H9 (cell line): ENCODE measurements around the gene GATA1. TPM values are rescaled to one million over a fixed set of nuclear protein-coding genes. Genes with fewer than 3 reads are reported as not detected.
"Not testable (repeated sequence)": the region's sequence is repeated elsewhere in the genome, so short reads cannot be mapped to it uniquely, and the experiment has no call there.

Experiments
- DNase-seq: peaks from one replicate; pipeline ENCODE4 v3.0.0-alpha.2; 2017
- H2AFZ ChIP-seq: one replicate; pipeline ENCODE4 v1.6.1; 2013; ENCODE audit warnings: mild to moderate bottlenecking, low read length, control low read depth, moderate library complexity
- H2AK5ac ChIP-seq: 2 replicates; pipeline ENCODE4 v1.6.1; 2013; ENCODE audit warnings: low read length, control low read depth, mixed read lengths; ENCODE audit not compliant: insufficient read length
- H2BK120ac ChIP-seq: one replicate; pipeline ENCODE4 v1.6.1; 2013; ENCODE audit warnings: low read depth, mild to moderate bottlenecking, low read length, control low read depth, inconsistent platforms; ENCODE audit not compliant: poor library complexity, severe bottlenecking
- H2BK12ac ChIP-seq: 2 replicates; pipeline ENCODE4 v1.6.1; 2013; ENCODE audit warnings: low read length, control low read depth, mixed read lengths, low read depth; ENCODE audit not compliant: insufficient read length
- H2BK15ac ChIP-seq: 2 replicates; pipeline ENCODE4 v1.6.1; 2013; ENCODE audit warnings: low read depth, low read length, control low read depth
- H2BK20ac ChIP-seq: one replicate; pipeline ENCODE4 v1.6.1; 2013; ENCODE audit warnings: low read depth, mild to moderate bottlenecking, low read length, control low read depth, inconsistent platforms; ENCODE audit not compliant: poor library complexity, severe bottlenecking
- H2BK5ac ChIP-seq: 2 replicates; pipeline ENCODE4 v1.6.1; 2013; ENCODE audit warnings: low read length, control low read depth, mixed read lengths; ENCODE audit not compliant: insufficient read length
- H3K14ac ChIP-seq: 2 replicates; pipeline ENCODE4 v1.6.1; 2013; ENCODE audit warnings: low read length, control low read depth; ENCODE audit not compliant: insufficient read depth
- H3K18ac ChIP-seq: 2 replicates; pipeline ENCODE4 v1.6.1; 2013; ENCODE audit warnings: low read depth, mild to moderate bottlenecking, mixed read lengths, low read length, control low read depth; ENCODE audit not compliant: insufficient read length
- H3K23ac ChIP-seq: 2 replicates; pipeline ENCODE4 v1.6.1; 2013; ENCODE audit warnings: low read length, control low read depth, mixed read lengths, low read depth; ENCODE audit not compliant: insufficient read length
- H3K23me2 ChIP-seq: 2 replicates; pipeline ENCODE4 v1.6.1; 2013; ENCODE audit warnings: low read depth, mild to moderate bottlenecking, mixed read lengths, low read length, control low read depth; ENCODE audit not compliant: insufficient read length, poor library complexity, severe bottlenecking
- H3K27ac ChIP-seq: 2 replicates; pipeline ENCODE4 v1.5.1; 2013; ENCODE audit warnings: low read length, control low read depth, mixed read lengths, low read depth; ENCODE audit not compliant: insufficient read length
- H3K27me3 ChIP-seq: 2 replicates; pipeline ENCODE4 v1.6.1; 2013; ENCODE audit warnings: low read length, control low read depth, inconsistent platforms; ENCODE audit not compliant: insufficient read depth
- H3K4ac ChIP-seq: 2 replicates; pipeline ENCODE4 v1.6.1; 2013; ENCODE audit warnings: low read depth, mild to moderate bottlenecking, control low read depth, inconsistent platforms, low read length, moderate library complexity
- H3K4me1 ChIP-seq: 2 replicates; pipeline ENCODE4 v1.6.1; 2013; ENCODE audit warnings: low read length, control low read depth, inconsistent platforms; ENCODE audit not compliant: insufficient read depth
- H3K4me2 ChIP-seq: 2 replicates; pipeline ENCODE4 v1.6.1; 2013; ENCODE audit warnings: low read length, control low read depth, mixed read lengths; ENCODE audit not compliant: insufficient read length, insufficient read depth
- H3K56ac ChIP-seq: 2 replicates; pipeline ENCODE4 v1.6.1; 2013; ENCODE audit warnings: low read depth, mild to moderate bottlenecking, mixed read lengths, low read length, control low read depth; ENCODE audit not compliant: insufficient read length
- H3K79me1 ChIP-seq: 2 replicates; pipeline ENCODE4 v1.6.1; 2013; ENCODE audit warnings: low read depth, mild to moderate bottlenecking, moderate library complexity, low read length, control low read depth, inconsistent platforms; ENCODE audit not compliant: insufficient read depth, poor library complexity, severe bottlenecking
- H3K79me2 ChIP-seq: 2 replicates; pipeline ENCODE4 v1.6.1; 2013; ENCODE audit warnings: low read length, control low read depth, inconsistent platforms; ENCODE audit not compliant: insufficient read depth
- H3K9ac ChIP-seq: 2 replicates; pipeline ENCODE4 v1.6.1; 2013; ENCODE audit warnings: low read length, control low read depth, mixed read lengths; ENCODE audit not compliant: insufficient read length; ENCODE audit errors: extremely low read depth
- H3K9me3 ChIP-seq: one replicate; pipeline ENCODE4 v1.6.1; 2013; ENCODE audit warnings: low read depth, low read length, inconsistent platforms; ENCODE audit not compliant: control insufficient read depth
- H3T11ph ChIP-seq: one replicate; pipeline ENCODE4 v1.6.1; 2013; ENCODE audit warnings: mild to moderate bottlenecking, low read length, control low read depth, inconsistent platforms
- H4K20me1 ChIP-seq: one replicate; pipeline ENCODE4 v1.6.1; 2013; ENCODE audit not compliant: control insufficient read depth, insufficient read length, insufficient read depth
- H4K5ac ChIP-seq: 2 replicates; pipeline ENCODE4 v1.6.1; 2013; ENCODE audit warnings: low read depth, mild to moderate bottlenecking, mixed read lengths, low read length, control low read depth; ENCODE audit not compliant: insufficient read length
- H4K8ac ChIP-seq: replicated peaks from 2 replicates; pipeline ENCODE4 v1.6.1; 2013; ENCODE audit warnings: low read length, control low read depth, mixed read lengths, low read depth; ENCODE audit not compliant: insufficient read length
- H4K91ac ChIP-seq: 2 replicates; pipeline ENCODE4 v1.6.1; 2013; ENCODE audit warnings: low read depth, mild to moderate bottlenecking, moderate library complexity, mixed read lengths, low read length, control low read depth; ENCODE audit not compliant: insufficient read length
- H3K27ac Mint-ChIP-seq, 3 experiments: 2 replicates in 2 of 3; 3 replicates in 1 of 3; pipeline ENCODE4 v1.8.0; 2020 to 2021; ENCODE audit warnings: mixed read lengths in 3 of 3, mild to moderate bottlenecking in 1 of 3, moderate library complexity in 1 of 3
- H3K27me3 Mint-ChIP-seq: 2 replicates; pipeline ENCODE4 v1.8.0; 2021; ENCODE audit warnings: low read depth, mild to moderate bottlenecking, moderate library complexity, mixed read lengths
- H3K36me3 Mint-ChIP-seq, 3 experiments: 2 replicates in 2 of 3; 3 replicates in 1 of 3; pipeline ENCODE4 v1.8.0; 2020 to 2021; ENCODE audit warnings: low read depth in 3 of 3, mixed read lengths in 3 of 3; ENCODE audit not compliant: insufficient read depth in 1 of 3
- H3K4me1 Mint-ChIP-seq, 2 experiments: 2 replicates each; pipeline ENCODE4 v1.8.0; 2020; ENCODE audit warnings: mixed read lengths in 2 of 2
- H3K4me3 Mint-ChIP-seq, 2 experiments: 2 replicates in 1 of 2; 3 replicates in 1 of 2; pipeline ENCODE4 v1.8.0; 2020 to 2021; ENCODE audit warnings: mild to moderate bottlenecking in 2 of 2, mixed read lengths in 2 of 2, moderate library complexity in 1 of 2
- H3K9me3 Mint-ChIP-seq, 2 experiments: 2 replicates in 1 of 2; 3 replicates in 1 of 2; pipeline ENCODE4 v1.8.0; 2020; ENCODE audit warnings: mild to moderate bottlenecking in 2 of 2, mixed read lengths in 2 of 2, moderate library complexity in 1 of 2
- CTCF ChIP-seq: fragments of 200-600 bp; sonication (generic); conservative IDR thresholded peaks from 3 replicates; pipeline ENCODE4 v1.8.0; 2021; ENCODE audit warnings: antibody characterized with exemption, mild to moderate bottlenecking
- WGBS: extraction: QIAGEN DNeasy Blood & Tissue Kit; methylation state at CpG from one replicate; pipeline ENCODE4 v1.1.7; 2013; ENCODE audit warnings: missing lambda C conversion rate, low lambda C conversion rate, mixed read lengths; ENCODE audit not compliant: insufficient read length; ENCODE audit errors: extremely low coverage; 5-methylcytosine and 5-hydroxymethylcytosine counted together
- total RNA-seq: library from RNA; stranded (reverse); gene quantifications from 2 replicates; pipeline ENCODE4 v1.2.1, GENCODE V29; 2021

Gene GATA1
- total RNA-seq, 1 experiment from 2014 or later, result not detected

GRCh38 chrX:48818866-48819265 is 32.5 kb downstream of the GATA1 start:
- no peak overlapping the region for H2AK5ac ChIP-seq
- H3T11ph ChIP-seq, result no peak overlapping the region
- H3K14ac ChIP-seq, result no peak overlapping the region
- H3K9ac ChIP-seq, result no peak overlapping the region
- DNase-seq, result no peak
- H3K27ac ChIP-seq, result no peak overlapping the region
- no peak overlapping the region for H3K4ac ChIP-seq
- no peaks in the 10 kb centered on the region for H3K79me2 ChIP-seq
- Mint-ChIP-seq H3K27me3 (peaks cover 3% of the 10 kb centered on the region), H3K9me3 (peaks cover 59 to 80% of the 10 kb centered on the region in 2 experiments), H3K4me3 (no peak overlapping the region), H3K4me1 (no peaks in the 10 kb centered on the region), H3K36me3 (peaks cover 15 to 52% (median 49%) of the 10 kb centered on the region in 3 experiments), H3K27ac (no peak overlapping the region)
- no peak overlapping the region for H4K91ac ChIP-seq
- H3K23ac ChIP-seq, result no peak overlapping the region
- H2AFZ ChIP-seq, result no peak overlapping the region
- WGBS, result no CpG with 5 or more reads among the region's 4 CpGs
- H3K4me1 ChIP-seq, result no peaks in the 10 kb centered on the region
- H2BK120ac ChIP-seq, result no peak overlapping the region
- no peak overlapping the region for H3K56ac ChIP-seq
- no peak overlapping the region for H2BK12ac ChIP-seq
- no peak overlapping the region for H3K18ac ChIP-seq
- H3K27me3 ChIP-seq, result no peaks in the 10 kb centered on the region
- no peak overlapping the region for H2BK15ac ChIP-seq
- H4K8ac ChIP-seq, result no peak overlapping the region
- H3K79me1 ChIP-seq, result no peaks in the 10 kb centered on the region
- H4K5ac ChIP-seq, result no peak overlapping the region
- H2BK20ac ChIP-seq, result no peak overlapping the region
- no peak overlapping the region for H3K4me2 ChIP-seq
- H4K20me1 ChIP-seq, result no peaks in the 10 kb centered on the region
- no peak for TF ChIP-seq CTCF
- no peak overlapping the region for H2BK5ac ChIP-seq
- no peaks in the 10 kb centered on the region for H3K23me2 ChIP-seq
- peaks cover 29% of the 10 kb centered on the region for H3K9me3 ChIP-seq

GRCh38 chrX:48819394-48819793 is 33.0 kb downstream of the GATA1 start:
- H3T11ph ChIP-seq, H2AK5ac ChIP-seq, H3K79me1 ChIP-seq, H4K91ac ChIP-seq, H3K23ac ChIP-seq, H2BK12ac ChIP-seq, H3K27me3 Mint-ChIP-seq, H3K4me1 ChIP-seq, H3K56ac ChIP-seq, DNase-seq, H2BK5ac ChIP-seq, H4K20me1 ChIP-seq, H4K5ac ChIP-seq, H3K4me1 Mint-ChIP-seq, H3K27me3 ChIP-seq, H3K27ac Mint-ChIP-seq, H3K9ac ChIP-seq, H2BK120ac ChIP-seq, H3K4me2 ChIP-seq, H2BK15ac ChIP-seq, H2AFZ ChIP-seq, H3K4ac ChIP-seq, H3K27ac ChIP-seq, H3K18ac ChIP-seq, H3K79me2 ChIP-seq, H3K23me2 ChIP-seq, H3K4me3 Mint-ChIP-seq, H3K14ac ChIP-seq, H2BK20ac ChIP-seq, H4K8ac ChIP-seq: not testable (repeated sequence)
- H3K9me3 ChIP-seq, result peaks cover 29% of the 10 kb centered on the region
- no CpG with 5 or more reads among the region's 9 CpGs for WGBS
- Mint-ChIP-seq H3K9me3 (peaks cover 55 to 80% of the 10 kb centered on the region in 2 experiments), H3K36me3 (peaks cover 12 to 53% (median 49%) of the 10 kb centered on the region in 3 experiments)
